Spleen (tissue), 7 donors: ENCODE data around the gene MCC.

Experiments used
- CTCF ChIP-seq, 11 experiments: fragments of 200-600 bp in 7 of 11; fragments of 450-650 bp in 4 of 11; sonication (generic) in 4 of 11; IDR thresholded peaks in 8 of 11; conservative IDR thresholded peaks in 3 of 11; 1 replicate in 7 of 11; 2 replicates in 4 of 11; pipeline versions ENCODE4 v1.4.0 to v1.8.0; 2016 to 2021; ENCODE audit warnings: antibody characterized with exemption in 11 of 11, inconsistent platforms in 4 of 11, mild to moderate bottlenecking in 1 of 11
- POLR2A ChIP-seq, 3 donors: fragments of 450-650 bp; IDR thresholded peaks; one replicate each; pipeline ENCODE4 v1.5.1; 2017; ENCODE audit warnings: antibody characterized with exemption in 3 of 3, mild to moderate bottlenecking in 1 of 3
- POLR2AphosphoS5 ChIP-seq, 3 donors: sonication (generic); formaldehyde crosslinking; IDR thresholded peaks; one replicate each; pipeline ENCODE4 v1.5.1; 2017; ENCODE audit warnings: antibody characterized with exemption in 3 of 3
- donor health status: DM: no; HTN: no; CAD: no; lungs with moderate emphysema.
- donor health status: DM: no; HTN: no; CAD: no.
- donor health status: DM: no; HTN: no; CAD: no.

- TF ChIP-seq CTCF (IDR thresholded peaks at IDR 0.05 in 8 of 11, conservative IDR thresholded peaks at IDR 0.05 in 3 of 11) (no peak), POLR2AphosphoS5 (IDR thresholded peaks at IDR 0.05) (no peak), POLR2A (IDR thresholded peaks at IDR 0.05) (no peak)
Measured at GRCh38 chr5:113387844-113388243, 100.4 kb downstream of the MCC start.
